ENCODE data around the gene MAP7.

MAP7 gene

DNA sequence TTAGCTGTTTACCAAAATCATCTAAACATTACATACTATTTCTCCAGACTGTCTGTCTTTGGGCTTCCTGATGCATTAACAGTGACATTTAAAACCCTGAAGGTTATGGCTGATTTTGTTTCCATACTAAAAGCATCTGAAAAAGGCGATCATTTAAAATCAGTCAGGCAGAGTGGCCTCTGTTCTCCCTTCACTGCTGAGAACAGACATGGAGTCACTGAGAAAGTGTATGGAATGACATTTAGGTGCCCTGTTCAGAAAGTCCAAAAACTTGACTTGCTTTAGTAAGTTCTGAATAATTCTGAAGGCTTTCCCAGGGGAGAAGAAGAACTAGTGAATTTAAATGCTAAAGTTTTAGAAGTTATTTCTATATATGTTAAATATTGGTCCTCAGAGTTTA, 83.0 kb downstream of the MAP7 start:
- no peak for DNase-seq (ENCODE audit: low read depth)
- no peak for TF ChIP-seq CTCF (IDR thresholded peaks at IDR 0.05; ENCODE audit: low read depth, low read length, missing control alignments)
- H3K4me3 ChIP-seq (ENCODE audit: low read depth, low read length), result no peak overlapping the region

- no peak for DNase-seq (ENCODE audit: low read depth)
- TF ChIP-seq CTCF (IDR thresholded peaks at IDR 0.05; ENCODE audit: low read depth, low read length, missing control alignments), result no peak
- no peak overlapping the region for H3K4me3 ChIP-seq (ENCODE audit: low read depth, low read length)
These were observed 83.4 kb downstream of the MAP7 start for GRCh38 chr6:136466777-136467176.

DNA sequence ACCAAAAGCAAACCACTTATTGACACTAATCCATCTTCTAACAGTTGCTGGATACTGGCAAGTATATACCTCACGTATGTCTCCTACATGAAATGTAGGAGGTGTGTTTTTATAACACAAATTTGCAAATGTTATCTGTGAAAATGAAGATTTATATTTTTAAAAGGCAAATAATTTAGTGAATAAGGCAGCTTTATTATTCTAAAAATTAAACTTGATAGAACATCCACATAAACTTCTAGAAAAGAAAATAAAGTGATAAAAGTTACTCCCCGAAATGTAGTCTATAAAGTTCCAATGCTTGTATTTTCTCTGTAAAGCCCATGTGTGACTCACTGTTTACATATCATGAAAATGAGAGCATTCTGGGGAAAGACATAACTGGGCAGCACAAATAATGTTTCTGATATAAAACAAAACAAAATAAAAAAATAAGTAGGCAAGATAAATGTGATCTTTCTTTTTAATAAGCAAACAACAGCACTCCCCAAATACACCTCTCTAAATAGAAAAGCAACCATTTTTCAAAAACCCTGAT, 84.4 kb downstream of the MAP7 start:
- TF ChIP-seq CTCF (IDR thresholded peaks at IDR 0.05; ENCODE audit: low read depth, low read length, missing control alignments), result no peak
- H3K4me3 ChIP-seq (ENCODE audit: low read depth, low read length), result no peak overlapping the region
- no peak for DNase-seq (ENCODE audit: low read depth)

GRCh38 chr6:136464874-136465273, 85.3 kb downstream of the MAP7 start:
- DNase-seq (ENCODE audit: low read depth), result no peak
- TF ChIP-seq CTCF (IDR thresholded peaks at IDR 0.05; ENCODE audit: low read depth, low read length, missing control alignments), result no peak
- no peak overlapping the region for H3K4me3 ChIP-seq (ENCODE audit: low read depth, low read length)

DNA sequence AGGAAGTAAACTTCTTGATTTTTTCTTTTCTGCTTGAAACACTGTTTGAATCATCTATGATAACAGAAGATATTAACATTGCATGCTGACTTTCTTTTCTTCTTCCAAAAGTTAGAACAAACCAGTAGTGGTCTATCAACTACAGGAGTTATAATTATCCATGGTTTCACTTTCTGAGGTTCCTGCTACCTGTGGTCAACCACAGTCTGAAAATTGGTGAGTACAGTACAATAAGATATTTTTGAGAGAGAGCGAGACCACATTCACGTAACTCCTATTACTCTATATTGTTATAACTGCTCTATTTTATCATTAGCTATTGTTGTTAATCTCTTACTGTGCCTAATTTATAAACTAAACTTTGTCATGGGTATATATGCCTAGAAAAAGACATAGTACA, 86.1 kb downstream of the MAP7 start:
- H3K4me3 ChIP-seq (ENCODE audit: low read depth, low read length), result no peak overlapping the region
- DNase-seq (ENCODE audit: low read depth), result no peak
- no peak for TF ChIP-seq CTCF (IDR thresholded peaks at IDR 0.05; ENCODE audit: low read depth, low read length, missing control alignments)

GRCh38 chr6:136463743-136464142, 86.5 kb downstream of the MAP7 start:
- DNase-seq (ENCODE audit: low read depth), result no peak
- no peak overlapping the region for H3K4me3 ChIP-seq (ENCODE audit: low read depth, low read length)
- TF ChIP-seq CTCF (IDR thresholded peaks at IDR 0.05; ENCODE audit: low read depth, low read length, missing control alignments), result no peak

DNA sequence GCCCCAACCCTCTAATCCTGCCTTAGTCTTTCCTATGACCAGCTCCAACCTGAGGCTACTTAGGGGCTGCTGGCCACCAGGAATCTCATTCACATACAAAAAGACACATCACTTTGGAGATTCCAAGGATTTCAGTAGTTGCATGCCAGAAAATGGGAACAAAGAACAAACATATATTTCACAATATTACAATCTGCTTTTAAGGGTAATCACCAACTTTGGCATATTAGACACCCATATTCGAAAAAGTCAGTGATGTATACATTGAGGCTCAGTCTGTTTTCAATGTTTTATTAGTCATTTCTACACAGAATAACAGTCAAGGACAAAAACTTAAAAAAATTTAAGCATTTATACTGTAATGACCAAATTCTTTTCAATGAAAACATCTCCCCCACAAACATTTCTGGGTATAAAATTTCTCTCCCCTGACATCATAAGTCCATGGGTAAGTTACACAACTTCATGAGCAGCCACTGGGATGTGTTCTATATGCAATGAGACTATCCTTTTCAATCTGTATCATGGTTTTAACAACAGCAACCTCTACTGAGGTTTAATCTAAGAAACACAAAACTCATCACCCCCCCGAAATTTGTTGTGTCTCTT, 103.5 kb downstream of the MAP7 start:
- no peak for DNase-seq (ENCODE audit: low read depth)
- TF ChIP-seq CTCF (IDR thresholded peaks at IDR 0.05; ENCODE audit: low read depth, low read length, missing control alignments), result no peak
- no peak overlapping the region for H3K4me3 ChIP-seq (ENCODE audit: low read depth, low read length)

Data from GM12864 (cell line).